GM21786 (cell line): ENCODE measurements around the gene XRCC2.
"Not testable (repeated sequence)": the region's sequence is repeated elsewhere in the genome, so short reads cannot be mapped to it uniquely, and the experiment has no call there.

Experiments
- ATAC-seq: cut with Tn5 transposase; IDR thresholded peaks from one replicate; pipeline ENCODE4 v1.9.1; 2021; ENCODE audit not compliant: unreplicated experiment

XRCC2 gene

GRCh38 chr7:152666078-152666477, 9.9 kb downstream of the XRCC2 start:
- ATAC-seq, result no peak

GRCh38 chr7:152664636-152665035, 11.3 kb downstream of the XRCC2 start:
- no peak for ATAC-seq

- no peak for ATAC-seq
Measured at GRCh38 chr7:152663931-152664330, 12.0 kb downstream of the XRCC2 start.

- no peak for ATAC-seq
Measured at GRCh38 chr7:152663148-152663740, 12.7 kb downstream of the XRCC2 start.

- no peak for ATAC-seq
Measured at GRCh38 chr7:152661479-152661878, 14.5 kb downstream of the XRCC2 start.

GRCh38 chr7:152660021-152660420, 15.9 kb downstream of the XRCC2 start:
- no peak for ATAC-seq

GRCh38 chr7:152654971-152655370, 21.0 kb downstream of the XRCC2 start:
- no peak for ATAC-seq

- ATAC-seq, result no peak
Measured at GRCh38 chr7:152649220-152649619, 26.7 kb downstream of the XRCC2 start.

- no peak for ATAC-seq
Measured at GRCh38 chr7:152647009-152647408, 28.9 kb downstream of the XRCC2 start.

- ATAC-seq, result not testable (repeated sequence)
Measured at GRCh38 chr7:152646579-152646978, 29.4 kb downstream of the XRCC2 start.

- no peak for ATAC-seq
Measured at GRCh38 chr7:152643979-152644559, 31.9 kb downstream of the XRCC2 start.

GRCh38 chr7:152641384-152641783, 34.6 kb downstream of the XRCC2 start:
- no peak for ATAC-seq

GRCh38 chr7:152640829-152641228, 35.1 kb downstream of the XRCC2 start:
- no peak for ATAC-seq

GRCh38 chr7:152637920-152638580, 37.9 kb downstream of the XRCC2 start:
- no peak for ATAC-seq

- no peak for ATAC-seq
Measured at GRCh38 chr7:152637161-152637560, 38.8 kb downstream of the XRCC2 start.

GRCh38 chr7:152636441-152636840, 39.5 kb downstream of the XRCC2 start:
- no peak for ATAC-seq

GRCh38 chr7:152633504-152633903, 42.4 kb downstream of the XRCC2 start:
- no peak for ATAC-seq

- ATAC-seq, result no peak
Measured at GRCh38 chr7:152633072-152633471, 42.9 kb downstream of the XRCC2 start.

GRCh38 chr7:152628772-152629171, 47.2 kb downstream of the XRCC2 start:
- not testable (repeated sequence) for ATAC-seq

GRCh38 chr7:152624228-152624627, 51.7 kb downstream of the XRCC2 start:
- no peak for ATAC-seq

- no peak for ATAC-seq
Measured at GRCh38 chr7:152621426-152621825, 54.5 kb downstream of the XRCC2 start.

- ATAC-seq, result no peak
Measured at GRCh38 chr7:152619027-152619739, 56.8 kb downstream of the XRCC2 start.
